Effector memory CD8-positive, alpha-beta T cell (primary cell): Measurements from ENCODE around the gene ACAA2.
A peak's percentile ranks its signal among the peaks of the same experiment; 100 is the strongest.
"Not testable (repeated sequence)": the region's sequence is repeated elsewhere in the genome, so short reads cannot be mapped to it uniquely, and the experiment has no call there.

ENCODE experiments used
- ATAC-seq: fragments of 150-1000 bp; cut with Tn5 transposase; replicated peaks from 2 replicates; pipeline ENCODE4 v1.10.0; 2021; ENCODE audit warnings: mild to moderate bottlenecking, moderate library complexity
- DNase-seq, 3 experiments: peaks; one replicate each; pipeline ENCODE4 v3.0.0; 2021
- H3K27ac Mint-ChIP-seq, 2 donors: one replicate each; pipeline ENCODE4 v1.8.0; 2022; ENCODE audit warnings: mild to moderate bottlenecking in 2 of 2, mixed read lengths in 2 of 2, moderate library complexity in 2 of 2
- H3K27me3 Mint-ChIP-seq, 2 donors: one replicate each; pipeline ENCODE4 v1.8.0; 2022; ENCODE audit warnings: mixed read lengths in 2 of 2
- H3K36me3 Mint-ChIP-seq: one replicate; pipeline ENCODE4 v1.8.0; 2022; ENCODE audit warnings: mild to moderate bottlenecking, moderate library complexity, mixed read lengths; ENCODE audit not compliant: insufficient read depth
- H3K4me1 Mint-ChIP-seq, 2 donors: one replicate each; pipeline ENCODE4 v1.8.0; 2022; ENCODE audit warnings: low read depth in 2 of 2, mixed read lengths in 2 of 2
- H3K4me3 Mint-ChIP-seq, 2 donors: one replicate each; pipeline ENCODE4 v1.8.0; 2022; ENCODE audit warnings: mild to moderate bottlenecking in 2 of 2, mixed read lengths in 2 of 2, moderate library complexity in 2 of 2
- H3K9me3 Mint-ChIP-seq, 2 donors: one replicate each; pipeline ENCODE4 v1.8.0; 2022; ENCODE audit warnings: mixed read lengths in 2 of 2

The ACAA2 gene

DNA sequence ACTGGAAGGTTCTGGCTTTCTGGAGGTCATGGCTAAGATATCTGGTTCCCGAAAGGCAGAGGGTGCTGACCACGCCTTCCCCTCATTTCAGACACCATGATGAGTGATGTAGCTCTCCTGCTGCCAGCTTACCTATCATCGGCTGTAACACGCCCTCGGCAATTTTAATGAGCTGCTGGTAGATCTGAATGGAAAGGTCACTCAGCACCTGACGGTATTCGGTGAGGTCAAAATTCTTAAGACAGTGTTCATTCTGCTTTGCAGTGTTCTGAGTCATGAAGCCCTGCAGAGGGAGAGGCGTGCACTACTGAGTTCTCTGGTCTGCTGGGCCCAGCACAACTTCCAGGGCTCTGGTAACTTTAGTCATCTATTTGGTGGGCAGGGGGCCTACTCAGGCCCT lies 25.7 kb upstream of the ACAA2 start:
- H3K27me3 Mint-ChIP-seq: no peaks in the 10 kb centered on the region
- ATAC-seq: no peak
- no peak for DNase-seq
- H3K4me1 Mint-ChIP-seq: peaks cover 10 to 20% of the 10 kb centered on the region in 2 donors
- H3K9me3 Mint-ChIP-seq: no peaks in the 10 kb centered on the region
- no peaks in the 10 kb centered on the region for H3K36me3 Mint-ChIP-seq
- H3K4me3 Mint-ChIP-seq: no peak overlapping the region
- no peak overlapping the region for H3K27ac Mint-ChIP-seq

DNA sequence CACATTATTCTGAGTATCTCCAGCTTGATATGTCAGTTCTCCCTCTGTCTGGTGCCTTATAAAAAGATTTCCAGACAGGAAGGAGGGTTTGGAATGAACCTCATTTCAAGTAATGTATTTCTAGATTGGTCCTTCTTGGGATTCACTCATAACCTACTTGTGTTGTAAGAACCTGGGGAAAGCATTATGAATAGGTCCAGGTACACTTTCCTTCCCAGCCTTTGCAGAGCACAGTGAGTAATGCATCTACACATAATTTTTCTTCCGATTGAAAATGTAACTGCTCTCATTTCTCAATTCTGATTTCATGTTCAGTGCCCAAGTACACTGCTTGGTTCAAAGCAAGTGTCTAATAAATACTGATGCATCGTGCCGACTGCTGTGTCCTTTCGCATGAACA lies 25.0 kb upstream of the ACAA2 start:
- Mint-ChIP-seq H3K4me1 (peaks cover 8 to 18% of the 10 kb centered on the region in 2 donors), H3K4me3 (no peak overlapping the region), H3K9me3 (no peaks in the 10 kb centered on the region), H3K27ac (no peak overlapping the region), H3K36me3 (no peaks in the 10 kb centered on the region), H3K27me3 (no peaks in the 10 kb centered on the region)
- no peak for DNase-seq
- ATAC-seq: no peak

- Mint-ChIP-seq H3K4me1 (peaks cover 8 to 14% of the 10 kb centered on the region in 2 donors), H3K9me3 (no peaks in the 10 kb centered on the region), H3K27me3 (no peaks in the 10 kb centered on the region), H3K36me3 (no peaks in the 10 kb centered on the region), H3K27ac (no peak overlapping the region), H3K4me3 (no peak overlapping the region)
- DNase-seq: no peak
- no peak for ATAC-seq
Observed at GRCh38 chr18:49837889-49838288, 24.6 kb upstream of the ACAA2 start.

DNA sequence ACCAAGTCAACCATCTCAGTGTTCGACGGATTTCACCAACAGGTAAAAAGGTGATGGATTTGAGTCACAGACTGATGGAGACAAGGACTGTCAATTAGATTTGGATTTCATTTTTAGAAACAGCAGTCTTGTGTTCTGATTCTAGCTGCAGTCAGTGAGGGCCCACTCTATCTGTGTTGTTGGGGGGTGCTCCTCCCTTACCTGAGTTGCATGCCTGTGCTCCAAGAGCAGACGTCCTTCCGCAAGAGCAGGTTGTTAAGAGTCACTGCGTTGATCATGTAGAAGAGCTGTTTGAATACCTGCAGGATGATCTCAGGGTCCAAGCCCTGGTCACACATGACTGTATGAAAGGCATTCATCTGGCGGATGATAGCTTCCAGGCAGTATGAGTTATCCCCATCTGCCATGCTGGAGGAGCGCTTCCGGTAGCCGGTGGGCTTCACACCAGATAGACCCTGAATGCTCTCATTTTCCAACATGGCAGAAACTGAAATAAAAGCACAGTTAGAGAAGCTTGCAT lies 24.0 kb upstream of the ACAA2 start:
- not testable (repeated sequence) for H3K9me3 Mint-ChIP-seq, H3K4me3 Mint-ChIP-seq, H3K27me3 Mint-ChIP-seq, ATAC-seq, H3K27ac Mint-ChIP-seq, DNase-seq, H3K36me3 Mint-ChIP-seq
- H3K4me1 Mint-ChIP-seq: peaks cover 7 to 14% of the 10 kb centered on the region in 2 donors

- ATAC-seq: no peak
- H3K4me1 Mint-ChIP-seq: peaks cover 5 to 12% of the 10 kb centered on the region in 2 donors
- no peak for DNase-seq
- H3K27me3 Mint-ChIP-seq: no peaks in the 10 kb centered on the region
- H3K9me3 Mint-ChIP-seq: no peaks in the 10 kb centered on the region
- H3K27ac Mint-ChIP-seq: no peak overlapping the region
- H3K4me3 Mint-ChIP-seq: no peak overlapping the region
- no peaks in the 10 kb centered on the region for H3K36me3 Mint-ChIP-seq
Observed at GRCh38 chr18:49835405-49835804, 22.1 kb upstream of the ACAA2 start.

DNA sequence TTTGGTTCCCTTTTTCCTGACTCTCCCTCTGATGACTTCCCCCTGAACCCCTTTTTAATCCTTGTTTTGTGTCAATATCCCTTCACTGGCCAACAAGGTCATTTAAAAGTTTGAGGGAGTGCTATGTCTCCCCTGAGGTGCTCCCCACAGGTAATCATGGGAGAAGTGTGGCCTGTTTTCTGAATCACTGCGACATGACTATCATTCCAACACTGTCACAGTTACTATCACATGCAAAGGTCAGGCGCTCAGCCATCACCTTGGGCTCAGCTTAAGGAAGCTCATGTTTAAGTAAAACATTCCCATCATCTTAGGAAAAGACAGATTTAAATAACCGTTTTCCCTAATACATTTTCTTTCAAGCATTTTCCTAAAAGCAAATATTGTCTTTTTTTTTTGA lies 20.9 kb upstream of the ACAA2 start:
- peaks cover 2 to 8% of the 10 kb centered on the region in 2 donors for H3K4me1 Mint-ChIP-seq
- no peak overlapping the region for H3K4me3 Mint-ChIP-seq
- H3K27ac Mint-ChIP-seq: peak overlapping the region in 1 of 2 donors; percentile 32
- no peaks in the 10 kb centered on the region for H3K9me3 Mint-ChIP-seq
- no peaks in the 10 kb centered on the region for H3K36me3 Mint-ChIP-seq
- ATAC-seq (no peak), DNase-seq (no peak)
- H3K27me3 Mint-ChIP-seq: no peaks in the 10 kb centered on the region

- H3K36me3 Mint-ChIP-seq: no peaks in the 10 kb centered on the region
- no peaks in the 10 kb centered on the region for H3K9me3 Mint-ChIP-seq
- H3K4me1 Mint-ChIP-seq: peaks cover 2 to 8% of the 10 kb centered on the region in 2 donors
- no peak for DNase-seq
- H3K4me3 Mint-ChIP-seq: no peak overlapping the region
- peak overlapping the region in 1 of 2 donors; percentile 32 for H3K27ac Mint-ChIP-seq
- H3K27me3 Mint-ChIP-seq: no peaks in the 10 kb centered on the region
- ATAC-seq: no peak
Observed at GRCh38 chr18:49833814-49834213, 20.5 kb upstream of the ACAA2 start.

DNA sequence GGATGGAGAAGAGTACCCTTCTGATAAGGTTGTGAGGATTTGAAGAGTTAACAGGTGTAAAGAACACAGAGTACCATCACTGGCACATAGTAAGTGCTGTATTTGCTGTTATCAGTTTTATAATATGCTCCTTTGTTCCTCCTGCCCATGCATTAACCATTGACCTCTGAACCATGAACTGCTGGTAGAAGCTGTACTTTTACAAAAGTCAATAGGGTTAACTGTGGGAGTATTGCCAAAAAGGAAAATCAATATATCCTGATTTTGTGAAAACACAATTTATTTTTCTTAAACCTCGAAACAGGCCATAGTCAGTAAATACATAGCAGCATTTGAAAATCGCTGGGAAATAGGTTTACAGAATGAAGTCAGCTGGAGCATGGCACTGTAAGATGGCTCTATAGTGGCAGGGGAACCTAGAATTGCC lies 18.9 kb upstream of the ACAA2 start:
- DNase-seq (no peak), ATAC-seq (no peak)
- Mint-ChIP-seq H3K4me1 (peaks cover 2 to 13% of the 10 kb centered on the region in 2 donors), H3K27me3 (no peaks in the 10 kb centered on the region), H3K36me3 (no peaks in the 10 kb centered on the region), H3K4me3 (no peak overlapping the region), H3K9me3 (no peaks in the 10 kb centered on the region), H3K27ac (no peak overlapping the region)

- no peaks in the 10 kb centered on the region for H3K36me3 Mint-ChIP-seq
- H3K4me3 Mint-ChIP-seq: no peak overlapping the region
- H3K4me1 Mint-ChIP-seq: peaks cover 7 to 11% of the 10 kb centered on the region in 2 donors
- ATAC-seq (no peak), DNase-seq (no peak)
- H3K27me3 Mint-ChIP-seq: no peaks in the 10 kb centered on the region
- no peak overlapping the region for H3K27ac Mint-ChIP-seq
- H3K9me3 Mint-ChIP-seq: no peaks in the 10 kb centered on the region
Observed at GRCh38 chr18:49827996-49828395, 14.7 kb upstream of the ACAA2 start.

DNA sequence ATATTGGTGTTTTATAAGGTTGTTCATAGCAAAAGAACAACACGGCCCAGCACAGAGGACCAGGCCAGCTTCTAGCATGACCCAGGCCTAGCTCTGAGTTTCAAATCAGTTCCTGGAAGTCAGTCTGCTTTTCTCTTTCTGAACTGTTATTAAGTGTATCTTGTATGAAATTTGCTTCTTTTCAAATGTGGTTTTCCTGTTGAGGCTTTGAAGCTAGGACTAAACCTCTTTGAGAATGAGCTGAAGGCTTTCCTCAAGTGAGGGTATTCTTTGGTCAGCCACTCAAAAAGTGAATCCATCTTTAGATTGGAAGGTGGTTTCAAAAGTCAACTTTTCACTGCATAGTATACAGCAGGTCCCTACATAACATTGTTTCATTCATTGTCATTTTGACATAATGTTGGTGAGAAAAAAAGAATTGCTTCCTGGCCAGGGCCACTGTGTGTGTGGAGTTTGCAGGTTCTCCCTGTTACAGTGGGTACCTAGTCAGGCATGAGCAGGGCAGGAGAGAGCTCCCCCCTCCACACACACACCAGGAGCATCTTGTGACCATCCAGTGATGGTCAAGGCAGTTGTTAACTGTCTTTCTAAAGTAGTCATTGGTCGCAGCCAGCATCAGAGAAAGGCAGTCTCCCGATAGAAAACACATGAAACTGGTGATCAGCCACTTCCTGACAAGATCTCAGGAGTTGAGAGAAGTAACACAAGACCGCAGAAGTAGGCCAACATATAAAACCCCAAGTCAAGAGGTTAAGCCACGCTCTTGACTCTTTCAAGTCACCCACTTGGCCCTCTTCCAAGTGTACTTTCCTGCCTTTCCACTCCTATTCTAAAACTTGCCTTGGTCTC lies 6.7 kb upstream of the ACAA2 start:
- peak; percentile 59 to 68 (median 65) for DNase-seq
- Mint-ChIP-seq H3K9me3 (no peaks in the 10 kb centered on the region), H3K4me3 (peak overlapping the region; percentile 72 to 75), H3K27me3 (no peaks in the 10 kb centered on the region), H3K36me3 (peaks cover 9% of the 10 kb centered on the region), H3K27ac (peak overlapping the region; percentile 87), H3K4me1 (peaks cover 56 to 70% of the 10 kb centered on the region in 2 donors)
- ATAC-seq: peak; percentile 94

DNA sequence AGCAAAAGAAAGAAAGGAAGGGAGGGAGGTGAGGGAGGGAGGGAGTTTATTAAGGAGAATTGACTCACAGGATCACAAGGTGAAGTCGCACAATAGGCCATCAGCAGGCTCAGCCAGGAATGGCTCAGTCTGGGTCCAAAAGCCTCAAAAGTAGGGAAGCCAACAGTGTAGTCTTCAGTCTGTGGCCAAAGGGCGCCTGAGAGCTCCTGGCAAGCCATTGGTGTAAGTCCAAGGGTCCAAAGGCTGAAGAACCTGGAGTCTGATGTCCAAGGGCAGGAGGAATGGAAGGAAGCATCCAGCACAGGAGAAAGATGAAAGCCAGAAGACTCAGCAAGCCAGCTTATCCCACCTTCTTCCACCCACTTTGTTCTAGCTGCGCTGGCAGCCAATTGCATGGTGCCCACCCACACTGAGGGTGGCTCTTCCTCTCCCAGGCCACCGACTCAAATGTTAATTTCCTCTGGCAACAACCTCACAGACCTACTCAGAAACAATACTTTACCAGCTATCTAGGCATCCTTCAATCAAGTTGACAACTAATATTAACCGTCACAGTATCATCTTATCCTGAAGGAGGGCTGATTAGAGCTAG lies 5.8 kb upstream of the ACAA2 start:
- peak overlapping the region; percentile 87 for H3K27ac Mint-ChIP-seq
- H3K36me3 Mint-ChIP-seq: peaks cover 10% of the 10 kb centered on the region
- H3K9me3 Mint-ChIP-seq: no peaks in the 10 kb centered on the region
- no peaks in the 10 kb centered on the region for H3K27me3 Mint-ChIP-seq
- ATAC-seq (no peak), DNase-seq (no peak)
- peaks cover 55 to 74% of the 10 kb centered on the region in 2 donors for H3K4me1 Mint-ChIP-seq
- peak overlapping the region; percentile 72 to 75 for H3K4me3 Mint-ChIP-seq

- ATAC-seq (no peak), DNase-seq (no peak)
- Mint-ChIP-seq H3K36me3 (peaks cover 13% of the 10 kb centered on the region), H3K27ac (peak overlapping the region; percentile 87), H3K9me3 (no peaks in the 10 kb centered on the region), H3K27me3 (no peaks in the 10 kb centered on the region), H3K4me3 (peak overlapping the region; percentile 72 to 75), H3K4me1 (peaks cover 57 to 82% of the 10 kb centered on the region in 2 donors)
Observed at GRCh38 chr18:49817947-49818346, 4.6 kb upstream of the ACAA2 start.

GRCh38 chr18:49815927-49816326 lies 2.6 kb upstream of the ACAA2 start:
- DNase-seq: no peak
- peaks cover 13% of the 10 kb centered on the region for H3K36me3 Mint-ChIP-seq
- H3K4me1 Mint-ChIP-seq: peaks cover 65 to 86% of the 10 kb centered on the region in 2 donors
- no peaks in the 10 kb centered on the region for H3K27me3 Mint-ChIP-seq
- peak overlapping the region; percentile 55 to 97 for H3K4me3 Mint-ChIP-seq
- H3K9me3 Mint-ChIP-seq: no peaks in the 10 kb centered on the region
- ATAC-seq: no peak
- no peak overlapping the region for H3K27ac Mint-ChIP-seq

DNA sequence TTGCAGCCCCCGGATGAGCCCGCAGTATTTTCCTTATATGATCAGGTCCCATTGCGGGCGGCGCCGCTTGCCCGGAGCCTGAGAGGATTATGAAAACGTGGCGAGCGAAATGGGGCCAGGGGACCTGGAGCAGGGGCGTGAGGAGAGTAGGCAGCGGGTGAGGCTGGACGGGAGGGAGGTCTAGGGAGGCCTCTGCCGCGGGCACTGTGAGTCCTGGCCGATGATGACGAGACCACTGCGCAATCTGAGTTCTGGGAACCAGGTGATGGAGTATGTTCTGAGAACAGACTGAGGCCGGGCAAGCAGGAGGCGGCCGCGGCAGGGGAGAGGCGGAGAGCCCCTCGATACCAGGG lies 790 bp upstream of the ACAA2 start:
- H3K36me3 Mint-ChIP-seq: peaks cover 10% of the 10 kb centered on the region
- peak in 1 of 3 experiments; percentile 21 for DNase-seq
- H3K27me3 Mint-ChIP-seq: no peaks in the 10 kb centered on the region
- no peaks in the 10 kb centered on the region for H3K9me3 Mint-ChIP-seq
- H3K27ac Mint-ChIP-seq: peak overlapping the region; percentile 92 to 96
- peak; percentile 18 for ATAC-seq
- H3K4me1 Mint-ChIP-seq: peaks cover 53 to 69% of the 10 kb centered on the region in 2 donors
- peak overlapping the region; percentile 91 to 97 for H3K4me3 Mint-ChIP-seq
